Brain microvascular endothelial cell (primary cell): ENCODE results near the gene TCF12.

Experiments used
- DNase-seq: peaks from one replicate; pipeline ENCODE4 v3.0.0-alpha.2; 2020
- H3K27ac ChIP-seq: fragments of 250-450 bp; sonication (Bioruptor Pico); 2 replicates; pipeline ENCODE4 v1.5.1; 2020; ENCODE audit warnings: mild to moderate bottlenecking, moderate library complexity
- H3K27me3 ChIP-seq: fragments of 250-450 bp; sonication (Bioruptor Pico); replicated peaks from 2 replicates; pipeline ENCODE4 v1.5.1; 2020; ENCODE audit warnings: mild to moderate bottlenecking
- H3K36me3 ChIP-seq: fragments of 250-450 bp; sonication (Bioruptor Pico); replicated peaks from 2 replicates; pipeline ENCODE4 v1.5.1; 2020; ENCODE audit warnings: mild to moderate bottlenecking
- H3K4me3 ChIP-seq: 2 replicates; pipeline ENCODE4 v1.5.1; 2011; ENCODE audit warnings: low read depth, mild to moderate bottlenecking, control low read depth, low read length, moderate library complexity
- in situ Hi-C: cut with HindIII; loops from 2 replicates; pipeline ENCODE4 v1.10.0; 2017; ENCODE audit warnings: low sequenced_read_pairs, low pct_ligation_motif_present
- TF ChIP-seq, protein P1 (sequence below): IDR thresholded peaks from 2 replicates; pipeline ENCODE4 v1.5.1; 2011; ENCODE audit warnings: low read depth, mild to moderate bottlenecking, moderate library complexity, low read length, control low read depth, inconsistent platforms; ENCODE audit errors: missing control alignments

TCF12 gene

DNA sequence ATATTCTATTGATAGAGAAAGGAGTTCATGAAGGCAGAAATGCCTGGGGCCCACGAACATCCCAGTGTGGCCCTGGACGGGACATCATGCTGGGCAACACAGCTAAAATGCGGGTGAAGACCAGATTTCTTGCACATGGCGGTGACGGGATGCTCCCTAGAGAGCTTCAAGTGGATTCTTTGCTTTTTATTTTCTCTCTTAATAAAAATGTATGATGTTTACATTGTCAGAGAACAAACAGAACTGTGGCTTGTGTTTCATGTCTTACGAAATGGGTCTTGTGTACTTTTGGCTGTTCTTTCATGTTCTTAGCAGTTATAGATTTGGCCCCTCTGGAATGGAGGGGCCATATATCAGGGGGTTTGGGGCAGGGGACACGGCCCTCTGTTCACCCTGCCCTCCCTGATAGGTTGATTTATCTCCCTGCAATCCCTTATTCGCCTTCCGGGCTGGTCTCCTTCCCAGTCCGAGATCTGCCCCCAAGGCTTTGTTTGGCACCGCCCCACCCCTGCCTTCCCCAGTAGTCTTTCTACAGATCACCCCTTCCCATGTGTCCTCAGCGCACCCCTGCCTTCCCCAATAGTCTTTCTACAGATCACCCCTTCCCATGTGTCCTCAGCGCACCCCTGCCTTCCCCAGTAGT lies 389.2 kb downstream of the TCF12 start:
- H3K27ac ChIP-seq, result no peak overlapping the region
- no peak overlapping the region for H3K4me3 ChIP-seq
- in situ Hi-C loops, result no loop called here
- TF ChIP-seq, protein P1, sequence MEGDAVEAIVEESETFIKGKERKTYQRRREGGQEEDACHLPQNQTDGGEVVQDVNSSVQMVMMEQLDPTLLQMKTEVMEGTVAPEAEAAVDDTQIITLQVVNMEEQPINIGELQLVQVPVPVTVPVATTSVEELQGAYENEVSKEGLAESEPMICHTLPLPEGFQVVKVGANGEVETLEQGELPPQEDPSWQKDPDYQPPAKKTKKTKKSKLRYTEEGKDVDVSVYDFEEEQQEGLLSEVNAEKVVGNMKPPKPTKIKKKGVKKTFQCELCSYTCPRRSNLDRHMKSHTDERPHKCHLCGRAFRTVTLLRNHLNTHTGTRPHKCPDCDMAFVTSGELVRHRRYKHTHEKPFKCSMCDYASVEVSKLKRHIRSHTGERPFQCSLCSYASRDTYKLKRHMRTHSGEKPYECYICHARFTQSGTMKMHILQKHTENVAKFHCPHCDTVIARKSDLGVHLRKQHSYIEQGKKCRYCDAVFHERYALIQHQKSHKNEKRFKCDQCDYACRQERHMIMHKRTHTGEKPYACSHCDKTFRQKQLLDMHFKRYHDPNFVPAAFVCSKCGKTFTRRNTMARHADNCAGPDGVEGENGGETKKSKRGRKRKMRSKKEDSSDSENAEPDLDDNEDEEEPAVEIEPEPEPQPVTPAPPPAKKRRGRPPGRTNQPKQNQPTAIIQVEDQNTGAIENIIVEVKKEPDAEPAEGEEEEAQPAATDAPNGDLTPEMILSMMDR, result no peak
- DNase-seq, result no peak
- no peaks in the 10 kb centered on the region for H3K36me3 ChIP-seq
- no peaks in the 10 kb centered on the region for H3K27me3 ChIP-seq

DNA sequence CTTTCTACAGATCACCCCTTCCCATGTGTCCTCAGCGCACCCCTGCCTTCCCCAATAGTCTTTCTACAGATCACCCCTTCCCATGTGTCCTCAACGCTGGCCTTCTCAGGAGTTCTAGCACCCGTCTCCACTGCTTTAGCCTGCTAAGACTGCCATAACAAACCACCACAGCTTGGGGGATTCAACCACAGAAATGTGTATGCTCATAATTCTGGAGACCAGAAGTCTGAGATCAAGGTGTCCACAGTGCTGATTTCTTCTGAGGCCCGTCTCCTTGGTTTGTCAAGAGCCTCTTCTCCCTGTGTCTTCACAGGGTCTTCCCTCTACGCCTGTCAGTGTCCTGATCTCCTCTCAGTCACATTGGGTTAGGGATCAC lies 389.7 kb downstream of the TCF12 start:
- no peaks in the 10 kb centered on the region for H3K36me3 ChIP-seq
- DNase-seq, result no peak
- in situ Hi-C loops, result no loop called here
- H3K4me3 ChIP-seq, result no peak overlapping the region
- no peak overlapping the region for H3K27ac ChIP-seq
- H3K27me3 ChIP-seq, result no peaks in the 10 kb centered on the region
- TF ChIP-seq, protein P1, result no peak

DNA sequence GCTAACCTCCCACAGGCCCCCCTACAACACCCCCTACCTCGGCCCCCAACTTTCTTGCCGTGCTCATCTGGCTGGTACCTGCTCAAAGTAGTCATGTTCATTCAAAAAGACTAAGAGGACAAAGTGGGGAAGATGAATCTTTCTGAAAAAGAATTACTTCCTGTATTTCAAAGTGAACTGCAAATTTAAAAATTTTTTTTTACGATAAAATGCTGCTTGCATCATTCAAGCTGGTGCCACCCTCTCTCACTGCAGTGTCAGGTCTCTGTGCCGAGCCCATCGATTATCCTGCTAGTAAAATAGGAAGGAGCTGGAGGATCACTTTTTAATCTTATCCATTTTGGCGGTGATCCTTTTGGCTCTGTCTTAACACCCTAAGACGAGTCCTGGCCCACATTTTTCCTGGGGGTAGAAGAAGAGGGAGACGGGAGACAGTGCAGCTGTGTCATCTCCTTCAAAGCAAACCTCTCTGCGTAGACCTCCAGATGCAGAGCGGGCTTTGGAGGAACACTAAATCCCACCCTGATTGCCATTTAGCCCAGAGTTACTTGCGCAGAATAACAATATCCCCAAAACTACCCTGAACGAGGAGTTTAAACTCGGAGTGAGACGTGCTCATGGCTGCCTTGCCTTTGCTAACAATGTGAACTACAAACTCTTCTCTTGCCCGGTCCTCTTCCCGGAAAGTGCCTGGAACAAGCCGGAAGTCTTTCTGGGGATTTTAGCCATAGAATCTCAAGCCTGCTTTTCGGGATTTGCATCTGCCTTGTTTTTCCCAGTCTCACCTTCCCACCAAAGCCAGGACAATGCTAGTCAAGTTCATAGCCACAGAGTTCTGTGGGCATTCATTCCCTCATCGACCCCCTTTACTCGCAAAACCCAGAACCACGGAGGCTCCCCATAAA lies 391.7 kb downstream of the TCF12 start:
- no peak overlapping the region for H3K27ac ChIP-seq
- no peak overlapping the region for H3K4me3 ChIP-seq
- in situ Hi-C loops, result no loop called here
- TF ChIP-seq, protein P1, result no peak
- no peak for DNase-seq
- H3K27me3 ChIP-seq, result no peaks in the 10 kb centered on the region
- no peaks in the 10 kb centered on the region for H3K36me3 ChIP-seq

GRCh38 chr15:57310876-57311275 lies 392.4 kb downstream of the TCF12 start:
- in situ Hi-C loops, result no loop called here
- Histone ChIP-seq H3K27me3 (no peaks in the 10 kb centered on the region), H3K36me3 (no peaks in the 10 kb centered on the region), H3K27ac (no peak overlapping the region), H3K4me3 (no peak overlapping the region)
- TF ChIP-seq, protein P1, result no peak
- DNase-seq, result no peak

DNA sequence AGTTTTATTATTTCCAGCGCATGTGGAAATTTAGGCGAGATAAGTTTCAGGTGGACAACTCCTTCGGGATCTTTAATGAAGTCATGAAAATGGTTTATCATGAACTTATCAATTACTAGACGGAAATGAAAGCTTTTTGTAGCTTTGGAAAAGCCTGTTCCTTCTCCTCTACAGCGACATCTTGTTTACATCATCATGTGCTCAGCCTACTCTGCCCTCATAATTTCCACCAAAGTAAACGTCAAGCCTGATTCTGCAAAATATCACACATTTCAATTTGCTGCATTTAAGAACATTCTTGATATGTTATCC lies 393.5 kb downstream of the TCF12 start:
- in situ Hi-C loops, result no loop called here
- no peaks in the 10 kb centered on the region for H3K27me3 ChIP-seq

More for the DNA sequence above, 393.5 kb downstream of the TCF12 start:
- TF ChIP-seq, protein P1, result no peak
- no peaks in the 10 kb centered on the region for H3K36me3 ChIP-seq
- H3K4me3 ChIP-seq, result no peak overlapping the region
- no peak overlapping the region for H3K27ac ChIP-seq
- no peak for DNase-seq
